Right forelimb (tissue), 1 donor: ENCODE data around the gene CISD2.
"Not testable (repeated sequence)": the region's sequence is repeated elsewhere in the genome, so short reads cannot be mapped to it uniquely, and the experiment has no call there.

ENCODE experiments used
- DNase-seq: peaks from one replicate; pipeline ENCODE4 v3.0.0-alpha.2; 2018

Gene CISD2

GRCh38 chr4:102935716-102936115 is 66.9 kb downstream of the CISD2 start:
- no peak for DNase-seq

GRCh38 chr4:102938063-102938462 is 69.3 kb downstream of the CISD2 start:
- not testable (repeated sequence) for DNase-seq
